OCI-LY3 (cell line): ENCODE results near the gene WDR5.

ENCODE experiments used
- EZH2phosphoT487 ChIP-seq: fragments of 200-600 bp; shearing (Covaris generic); IDR thresholded peaks from 2 replicates; pipeline ENCODE4 v1.6.1; 2018; ENCODE audit warnings: antibody characterized with exemption, mixed run types, low read depth
- TF ChIP-seq, protein P1 (sequence below): fragments of 200-600, 300-600 bp; sonication (generic); IDR thresholded peaks from 2 replicates; pipeline ENCODE4 v1.5.1; 2014; ENCODE audit warnings: antibody characterized with exemption, low read length, low read depth

DNA sequence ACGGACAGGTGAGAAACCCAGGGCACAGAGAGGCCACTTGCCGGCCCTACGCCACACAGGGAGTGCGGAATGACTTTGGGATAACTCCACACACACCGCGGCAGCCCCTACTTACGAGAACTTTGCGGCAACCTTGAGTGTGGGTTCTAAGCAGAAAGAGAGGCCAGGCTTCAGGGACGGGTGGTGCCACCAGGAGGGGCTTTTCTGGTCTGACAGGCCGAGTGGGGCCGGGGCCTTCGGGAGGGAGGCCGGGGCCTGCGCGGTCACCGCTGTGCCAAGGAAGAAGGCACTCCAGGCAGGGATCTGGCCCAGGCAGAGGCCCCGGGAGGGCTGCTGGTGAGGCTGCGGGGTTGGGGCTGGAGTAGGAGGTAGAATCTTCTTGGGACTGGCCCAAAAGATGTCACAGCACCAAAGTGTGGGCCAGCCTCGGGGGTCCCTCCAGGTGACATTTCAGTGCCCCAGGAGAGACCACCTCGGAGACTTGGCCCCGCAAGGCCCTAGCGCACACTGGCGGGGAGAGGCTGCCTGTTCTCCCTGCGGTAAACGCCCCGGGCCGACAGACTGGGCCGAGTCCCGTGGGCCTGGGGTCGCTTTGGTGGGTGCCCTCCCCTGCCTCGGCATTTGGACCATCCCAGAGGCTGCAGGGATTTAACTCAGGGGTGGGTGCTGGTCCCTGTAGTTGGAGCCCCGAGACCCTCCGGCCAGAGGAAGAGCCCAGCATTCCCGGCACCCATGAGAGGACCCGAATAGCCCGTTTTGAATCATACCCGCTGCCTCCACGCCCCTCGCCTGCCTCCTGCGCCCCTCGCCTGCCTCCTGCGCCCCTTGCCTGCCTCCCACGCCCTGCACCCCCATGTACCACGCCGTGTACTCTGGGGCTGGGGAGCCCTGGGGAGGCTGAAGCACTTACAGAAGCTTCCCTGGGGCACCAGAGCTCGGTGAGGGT lies 37.5 kb downstream of the WDR5 start:
- TF ChIP-seq, protein P1, sequence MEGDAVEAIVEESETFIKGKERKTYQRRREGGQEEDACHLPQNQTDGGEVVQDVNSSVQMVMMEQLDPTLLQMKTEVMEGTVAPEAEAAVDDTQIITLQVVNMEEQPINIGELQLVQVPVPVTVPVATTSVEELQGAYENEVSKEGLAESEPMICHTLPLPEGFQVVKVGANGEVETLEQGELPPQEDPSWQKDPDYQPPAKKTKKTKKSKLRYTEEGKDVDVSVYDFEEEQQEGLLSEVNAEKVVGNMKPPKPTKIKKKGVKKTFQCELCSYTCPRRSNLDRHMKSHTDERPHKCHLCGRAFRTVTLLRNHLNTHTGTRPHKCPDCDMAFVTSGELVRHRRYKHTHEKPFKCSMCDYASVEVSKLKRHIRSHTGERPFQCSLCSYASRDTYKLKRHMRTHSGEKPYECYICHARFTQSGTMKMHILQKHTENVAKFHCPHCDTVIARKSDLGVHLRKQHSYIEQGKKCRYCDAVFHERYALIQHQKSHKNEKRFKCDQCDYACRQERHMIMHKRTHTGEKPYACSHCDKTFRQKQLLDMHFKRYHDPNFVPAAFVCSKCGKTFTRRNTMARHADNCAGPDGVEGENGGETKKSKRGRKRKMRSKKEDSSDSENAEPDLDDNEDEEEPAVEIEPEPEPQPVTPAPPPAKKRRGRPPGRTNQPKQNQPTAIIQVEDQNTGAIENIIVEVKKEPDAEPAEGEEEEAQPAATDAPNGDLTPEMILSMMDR: no peak
- TF ChIP-seq EZH2phosphoT487: no peak
